Stimulated activated naive CD8-positive, alpha-beta T cell treated with anti-CD3 and anti-CD28 coated beads, Interleukin-15, Interleukin-2, amounts not matched to agents 100 ng/mL and 50 ng/mL, for 24 hours (primary cell): Measurements from ENCODE around the gene CMIP.

Source experiments
- H3K27ac Mint-ChIP-seq: one replicate; pipeline ENCODE4 v1.8.0; 2021; ENCODE audit warnings: mild to moderate bottlenecking, mixed read lengths
- H3K27me3 Mint-ChIP-seq: one replicate; pipeline ENCODE4 v1.8.0; 2021; ENCODE audit warnings: mixed read lengths
- H3K36me3 Mint-ChIP-seq: one replicate; pipeline ENCODE4 v1.8.0; 2021; ENCODE audit warnings: low read depth, mixed read lengths
- H3K4me1 Mint-ChIP-seq: one replicate; pipeline ENCODE4 v1.8.0; 2021; ENCODE audit warnings: low read depth, mixed read lengths
- H3K4me3 Mint-ChIP-seq: one replicate; pipeline ENCODE4 v1.8.0; 2021; ENCODE audit warnings: mild to moderate bottlenecking, mixed read lengths
- H3K9me3 Mint-ChIP-seq: one replicate; pipeline ENCODE4 v1.8.0; 2021; ENCODE audit warnings: mixed read lengths

Gene CMIP

GRCh38 chr16:81526199-81526598 lies 81.6 kb downstream of the CMIP start:
- H3K27me3 Mint-ChIP-seq, result no peaks in the 10 kb centered on the region

GRCh38 chr16:81526935-81527334 lies 82.3 kb downstream of the CMIP start:
- no peak overlapping the region for H3K27ac Mint-ChIP-seq
- H3K36me3 Mint-ChIP-seq, result peaks cover 3% of the 10 kb centered on the region
- H3K4me3 Mint-ChIP-seq, result no peak overlapping the region
- H3K9me3 Mint-ChIP-seq, result no peaks in the 10 kb centered on the region
- no peaks in the 10 kb centered on the region for H3K27me3 Mint-ChIP-seq
- peaks cover 70% of the 10 kb centered on the region for H3K4me1 Mint-ChIP-seq

More at GRCh38 chr16:81526199-81526598, 81.6 kb downstream of the CMIP start:
- Mint-ChIP-seq H3K36me3 (peaks cover 3% of the 10 kb centered on the region), H3K9me3 (no peaks in the 10 kb centered on the region), H3K4me1 (peaks cover 77% of the 10 kb centered on the region), H3K4me3 (no peak overlapping the region), H3K27ac (no peak overlapping the region)

DNA sequence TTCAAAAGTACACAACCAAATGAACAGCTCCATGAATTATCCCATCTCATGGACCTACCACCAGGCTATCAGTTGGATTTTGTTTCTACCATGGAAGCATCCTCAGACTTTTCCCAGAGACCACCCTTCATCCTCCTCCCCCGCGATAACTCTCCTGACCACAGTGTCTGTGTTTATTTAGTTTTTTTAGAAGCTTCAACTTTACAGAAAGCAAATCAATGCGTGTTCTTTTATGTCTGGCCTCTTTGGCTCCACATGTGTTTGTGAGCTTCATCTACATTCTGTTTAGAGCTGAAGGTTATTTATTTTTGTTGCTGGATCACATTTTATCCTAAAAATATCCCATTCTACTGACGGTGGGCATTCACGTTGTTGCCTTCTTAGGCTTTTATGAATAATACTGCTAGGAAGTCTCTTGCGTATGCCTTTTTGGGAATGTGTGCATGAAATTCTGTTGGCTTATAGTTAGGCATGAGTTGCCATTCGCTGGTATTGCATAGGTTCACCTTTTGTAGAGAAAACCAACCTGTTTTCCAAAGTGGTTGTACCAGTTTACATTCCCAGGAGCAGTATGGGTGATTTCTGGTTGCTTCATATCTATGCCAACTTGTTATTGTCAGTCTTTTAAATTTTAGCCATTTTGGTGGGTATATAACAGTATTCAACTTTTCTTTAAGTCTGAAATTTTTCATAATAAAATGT lies 83.0 kb downstream of the CMIP start:
- no peaks in the 10 kb centered on the region for H3K9me3 Mint-ChIP-seq
- H3K4me1 Mint-ChIP-seq, result peaks cover 65% of the 10 kb centered on the region
- H3K27ac Mint-ChIP-seq, result no peak overlapping the region
- H3K4me3 Mint-ChIP-seq, result no peak overlapping the region
- H3K36me3 Mint-ChIP-seq, result peaks cover 3% of the 10 kb centered on the region
- H3K27me3 Mint-ChIP-seq, result no peaks in the 10 kb centered on the region

- H3K27ac Mint-ChIP-seq, result no peak overlapping the region
- H3K4me3 Mint-ChIP-seq, result no peak overlapping the region
- peaks cover 3% of the 10 kb centered on the region for H3K36me3 Mint-ChIP-seq
- H3K4me1 Mint-ChIP-seq, result peaks cover 66% of the 10 kb centered on the region
- H3K9me3 Mint-ChIP-seq, result no peaks in the 10 kb centered on the region
- no peaks in the 10 kb centered on the region for H3K27me3 Mint-ChIP-seq
Observed at GRCh38 chr16:81528256-81528655, 83.6 kb downstream of the CMIP start.

DNA sequence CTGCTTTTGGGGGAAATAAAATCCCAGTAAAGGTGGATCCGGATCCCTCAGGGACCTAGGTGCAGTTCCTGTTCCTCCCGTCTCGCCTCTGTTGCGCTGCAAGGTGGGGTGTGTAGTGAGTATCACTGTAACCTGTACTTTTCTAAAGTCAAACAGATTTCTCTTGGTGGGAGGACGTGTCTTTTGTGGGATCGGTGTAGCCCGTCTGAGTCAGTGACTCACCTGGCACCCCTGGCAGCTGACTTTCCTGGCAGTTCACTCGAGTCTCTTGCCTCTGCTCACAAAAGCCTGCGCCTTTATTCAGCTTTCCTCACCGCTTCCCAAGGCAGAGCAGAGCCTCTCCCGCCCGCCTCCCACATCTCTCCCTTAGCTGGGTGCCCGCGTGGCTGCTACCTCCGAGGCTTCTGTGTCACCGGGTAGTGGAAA lies 85.7 kb downstream of the CMIP start:
- Mint-ChIP-seq H3K9me3 (no peaks in the 10 kb centered on the region), H3K36me3 (peaks cover 3% of the 10 kb centered on the region), H3K27ac (no peak overlapping the region), H3K4me1 (peaks cover 51% of the 10 kb centered on the region), H3K27me3 (no peaks in the 10 kb centered on the region), H3K4me3 (no peak overlapping the region)

GRCh38 chr16:81530814-81531213 lies 86.2 kb downstream of the CMIP start:
- H3K4me1 Mint-ChIP-seq, result peaks cover 47% of the 10 kb centered on the region
- H3K36me3 Mint-ChIP-seq, result peaks cover 3% of the 10 kb centered on the region
- no peaks in the 10 kb centered on the region for H3K9me3 Mint-ChIP-seq
- H3K27me3 Mint-ChIP-seq, result no peaks in the 10 kb centered on the region
- no peak overlapping the region for H3K27ac Mint-ChIP-seq
- H3K4me3 Mint-ChIP-seq, result no peak overlapping the region

DNA sequence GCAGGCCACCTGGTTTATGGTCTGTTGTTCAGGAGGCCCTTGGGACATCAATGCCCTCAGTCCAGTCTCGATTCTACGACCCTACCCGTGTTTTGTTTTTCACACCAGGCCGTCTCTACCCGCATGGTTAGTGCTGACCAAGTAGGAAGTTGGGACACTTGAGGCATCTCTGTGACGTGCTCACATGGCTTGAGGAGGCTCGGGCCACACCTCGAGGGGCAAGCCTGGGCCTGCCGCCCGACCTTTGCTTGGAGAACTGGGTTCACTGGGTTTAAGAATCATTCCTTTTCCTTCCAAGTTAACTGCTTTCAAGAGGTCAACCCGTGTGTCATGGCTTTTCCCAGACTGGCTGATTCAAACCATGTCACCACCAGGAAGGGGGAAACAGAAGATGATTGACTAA lies 86.8 kb downstream of the CMIP start:
- Mint-ChIP-seq H3K4me1 (peaks cover 41% of the 10 kb centered on the region), H3K27me3 (no peaks in the 10 kb centered on the region), H3K4me3 (no peak overlapping the region), H3K27ac (no peak overlapping the region), H3K36me3 (peaks cover 3% of the 10 kb centered on the region), H3K9me3 (no peaks in the 10 kb centered on the region)

- Mint-ChIP-seq H3K9me3 (no peaks in the 10 kb centered on the region), H3K4me1 (peaks cover 30% of the 10 kb centered on the region), H3K27ac (no peak overlapping the region), H3K4me3 (no peak overlapping the region), H3K27me3 (no peaks in the 10 kb centered on the region), H3K36me3 (peaks cover under 1% of the 10 kb centered on the region)
Observed at GRCh38 chr16:81532491-81533174, 88.0 kb downstream of the CMIP start.

DNA sequence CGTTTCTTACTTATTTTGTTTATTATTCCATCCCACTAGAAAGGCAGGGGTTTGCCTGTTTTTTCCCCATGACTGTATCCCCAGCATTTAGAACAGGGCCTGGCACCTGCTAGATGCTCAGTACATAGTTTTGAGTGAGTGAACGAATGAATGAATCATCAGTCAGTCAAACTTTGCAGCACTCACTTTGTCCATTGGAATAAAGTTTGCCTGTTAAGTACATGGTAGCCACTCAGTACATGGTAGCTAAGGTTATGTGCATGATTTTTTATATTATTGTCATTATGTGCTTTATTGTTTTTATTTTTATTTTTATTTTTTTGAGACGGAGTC lies 88.5 kb downstream of the CMIP start:
- no peaks in the 10 kb centered on the region for H3K27me3 Mint-ChIP-seq
- H3K4me3 Mint-ChIP-seq, result no peak overlapping the region
- no peak overlapping the region for H3K27ac Mint-ChIP-seq
- H3K9me3 Mint-ChIP-seq, result no peaks in the 10 kb centered on the region
- H3K36me3 Mint-ChIP-seq, result no peaks in the 10 kb centered on the region
- peaks cover 24% of the 10 kb centered on the region for H3K4me1 Mint-ChIP-seq

GRCh38 chr16:81535679-81536360 lies 91.2 kb downstream of the CMIP start:
- Mint-ChIP-seq H3K27me3 (no peaks in the 10 kb centered on the region), H3K4me3 (no peak overlapping the region), H3K4me1 (peaks cover 11% of the 10 kb centered on the region), H3K27ac (no peak overlapping the region), H3K36me3 (no peaks in the 10 kb centered on the region), H3K9me3 (no peaks in the 10 kb centered on the region)

DNA sequence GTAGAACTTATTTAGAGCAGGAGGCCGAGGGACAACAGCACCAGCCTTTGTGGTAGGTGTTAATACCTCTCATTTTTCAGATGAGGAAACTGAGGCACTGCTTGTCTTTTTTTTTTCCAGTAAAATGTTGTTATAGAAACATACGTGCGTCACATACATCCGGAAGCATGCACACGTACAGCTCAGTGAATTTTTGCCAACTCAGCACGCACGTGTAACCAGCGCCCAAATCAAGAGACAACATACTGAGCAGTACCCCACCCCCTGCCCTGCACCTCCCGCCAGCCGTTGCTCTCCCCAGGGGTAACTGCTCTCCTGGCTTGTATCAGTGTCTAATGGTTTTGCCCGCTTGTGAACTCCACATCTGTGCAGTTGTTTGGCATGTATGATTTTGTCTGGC lies 92.0 kb downstream of the CMIP start:
- H3K27ac Mint-ChIP-seq, result no peak overlapping the region
- H3K4me1 Mint-ChIP-seq, result peaks cover 13% of the 10 kb centered on the region
- no peaks in the 10 kb centered on the region for H3K36me3 Mint-ChIP-seq
- no peak overlapping the region for H3K4me3 Mint-ChIP-seq
- no peaks in the 10 kb centered on the region for H3K27me3 Mint-ChIP-seq
- no peaks in the 10 kb centered on the region for H3K9me3 Mint-ChIP-seq

GRCh38 chr16:81537721-81538561 lies 93.3 kb downstream of the CMIP start:
- H3K4me3 Mint-ChIP-seq, result no peak overlapping the region
- H3K4me1 Mint-ChIP-seq, result peaks cover 10% of the 10 kb centered on the region
- H3K9me3 Mint-ChIP-seq, result no peaks in the 10 kb centered on the region
- H3K27me3 Mint-ChIP-seq, result no peaks in the 10 kb centered on the region
- no peaks in the 10 kb centered on the region for H3K36me3 Mint-ChIP-seq
- H3K27ac Mint-ChIP-seq, result no peak overlapping the region

- H3K27ac Mint-ChIP-seq, result no peak overlapping the region
- no peak overlapping the region for H3K4me3 Mint-ChIP-seq
- peaks cover 18% of the 10 kb centered on the region for H3K4me1 Mint-ChIP-seq
- no peaks in the 10 kb centered on the region for H3K36me3 Mint-ChIP-seq
- no peaks in the 10 kb centered on the region for H3K27me3 Mint-ChIP-seq
- no peaks in the 10 kb centered on the region for H3K9me3 Mint-ChIP-seq
Observed at GRCh38 chr16:81539009-81539758, 94.6 kb downstream of the CMIP start.

DNA sequence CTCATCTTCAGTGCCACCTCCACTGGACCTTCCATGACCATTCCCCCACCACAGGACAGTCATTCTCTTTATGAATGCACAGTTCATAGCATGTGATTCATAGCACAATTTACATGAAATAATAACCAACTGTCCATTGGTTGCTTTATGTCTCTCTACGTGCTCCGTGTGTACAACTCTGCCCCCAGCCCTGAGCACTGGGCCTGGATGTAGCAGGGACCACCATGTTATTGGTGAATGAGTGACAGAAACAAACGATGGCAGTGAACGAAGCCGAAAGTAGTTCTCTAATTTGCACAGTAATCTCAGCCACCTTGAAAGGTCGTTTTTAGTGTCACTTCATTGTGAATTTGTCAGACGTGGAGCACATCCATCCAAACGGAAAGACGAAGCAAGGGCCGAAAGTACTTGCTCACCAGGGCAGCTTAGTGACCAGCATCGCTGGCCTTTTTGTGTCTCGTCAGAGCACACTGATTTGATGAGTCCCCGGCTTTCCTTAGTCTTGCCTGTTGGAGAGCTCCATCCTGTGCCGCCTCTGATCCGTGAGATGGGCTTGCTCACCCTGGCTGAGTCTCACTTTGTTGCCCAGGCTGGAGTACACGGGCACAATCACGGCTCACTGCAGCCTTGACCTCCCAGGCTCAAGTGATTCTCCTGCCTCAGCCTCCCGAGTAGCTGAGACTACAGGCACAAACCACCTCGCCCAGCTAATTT lies 95.3 kb downstream of the CMIP start:
- Mint-ChIP-seq H3K4me1 (peaks cover 25% of the 10 kb centered on the region), H3K27me3 (no peaks in the 10 kb centered on the region), H3K36me3 (no peaks in the 10 kb centered on the region), H3K27ac (no peak overlapping the region), H3K4me3 (no peak overlapping the region), H3K9me3 (no peaks in the 10 kb centered on the region)
